ENCODE results near the gene NELFA.

- TF ChIP-seq SUPT20H (IDR thresholded peaks at IDR 0.05; ENCODE audit: borderline replicate concordance, control insufficient read depth, low read depth, low read length): no peak
- no peak for TF ChIP-seq SIX5 (IDR thresholded peaks at IDR 0.05; ENCODE audit: low read depth, low read length, severe bottlenecking)
- no peak for TF ChIP-seq CTCF (IDR thresholded peaks at IDR 0.05 in 2 of 3, conservative IDR thresholded peaks at IDR 0.05 in 1 of 3; ENCODE audit: control insufficient read depth in 2 of 3, extremely low read depth in 1 of 3, insufficient read depth in 1 of 3, low read depth in 3 of 3, low read length in 3 of 3)
- no peak for TF ChIP-seq EZH2 (IDR thresholded peaks at IDR 0.05; ENCODE audit: borderline replicate concordance, control insufficient read depth, low read depth, low read length)
These were observed 45.4 kb upstream of the NELFA start for GRCh38 chr4:2054217-2054616.

Measured in GM12878 (cell line).